Osteoblast (primary cell): ENCODE results near the gene AATF. TPM values are rescaled to one million over a fixed set of nuclear protein-coding genes. Genes with fewer than 3 reads are reported as not detected.

Experiments
- DNase-seq: peaks from one replicate; pipeline ENCODE4 v3.0.0; 2011; ENCODE audit warnings: low spot score, mixed read lengths; ENCODE audit not compliant: insufficient read length; ENCODE audit errors: missing footprints
- H2AFZ ChIP-seq: 2 replicates; pipeline ENCODE4 v1.6.0; 2011; ENCODE audit warnings: mild to moderate bottlenecking, low read length
- H3K27ac ChIP-seq: 2 replicates; pipeline ENCODE4 v1.5.1; 2011; ENCODE audit warnings: mild to moderate bottlenecking, low read depth, low read length, moderate library complexity
- H3K27me3 ChIP-seq: 2 replicates; pipeline ENCODE4 v1.6.0; 2012; ENCODE audit warnings: mild to moderate bottlenecking, control low read depth, inconsistent platforms, low read length, moderate library complexity; ENCODE audit not compliant: insufficient read depth
- H3K36me3 ChIP-seq: 2 replicates; pipeline ENCODE4 v1.5.1; 2011; ENCODE audit warnings: mild to moderate bottlenecking, low read length, control low read depth, moderate library complexity; ENCODE audit not compliant: insufficient read depth
- H3K4me1 ChIP-seq: 2 replicates; pipeline ENCODE4 v1.5.1; 2011; ENCODE audit warnings: mild to moderate bottlenecking, low read length, control low read depth, moderate library complexity; ENCODE audit not compliant: insufficient read depth
- H3K4me2 ChIP-seq: 2 replicates; pipeline ENCODE4 v1.6.0; 2011; ENCODE audit warnings: mild to moderate bottlenecking, low read length; ENCODE audit not compliant: insufficient read depth
- H3K4me3 ChIP-seq: fragments of 200-600 bp; sonication (generic); 3 replicates; pipeline ENCODE4 v1.5.1; 2012; ENCODE audit warnings: mild to moderate bottlenecking, low read length, inconsistent platforms; ENCODE audit not compliant: insufficient read depth
- H3K79me2 ChIP-seq: 2 replicates; pipeline ENCODE4 v1.6.0; 2012; ENCODE audit warnings: mild to moderate bottlenecking, low read length, control low read depth, inconsistent platforms; ENCODE audit not compliant: insufficient read depth
- H3K9me3 ChIP-seq: 2 replicates; pipeline ENCODE4 v1.5.1; 2011; ENCODE audit warnings: low read depth, low read length, control low read depth
- H4K20me1 ChIP-seq: 2 replicates; pipeline ENCODE4 v1.6.0; 2012; ENCODE audit warnings: mild to moderate bottlenecking, low read length, control low read depth; ENCODE audit not compliant: insufficient read depth
- total RNA-seq: library from RNA; depleted of rRNA; stranded (reverse); fragments of >200 nt; gene quantifications from 2 replicates; pipeline ENCODE4 v1.2.3, GENCODE V29; 2012
- TF ChIP-seq, protein P1 (sequence below): IDR thresholded peaks from 2 replicates; pipeline ENCODE4 v1.5.1; 2011; ENCODE audit warnings: mild to moderate bottlenecking, low read depth, low read length, moderate library complexity; ENCODE audit errors: extremely low read depth

The AATF gene
- total RNA-seq, 1 donor = 22.4 TPM

DNA sequence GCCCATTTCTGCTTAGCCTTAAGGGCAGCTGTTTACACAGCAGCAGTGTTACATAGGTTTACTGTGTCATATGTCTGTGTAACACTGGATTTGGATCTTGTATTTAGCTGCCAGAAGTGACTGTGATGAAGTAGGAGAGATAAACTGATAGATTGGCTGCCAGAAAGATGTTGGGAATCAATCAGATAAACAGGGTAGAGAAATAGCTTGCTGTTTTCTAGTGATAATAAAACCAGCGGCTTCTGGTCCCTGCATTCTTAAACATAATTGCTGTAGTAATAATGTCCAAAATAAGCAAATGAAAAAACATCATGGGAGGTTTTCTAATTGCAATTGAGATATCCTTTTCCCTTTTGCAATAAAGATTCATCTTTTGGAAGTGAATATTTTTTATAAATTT is 68.7 kb downstream of the AATF start:
- Histone ChIP-seq H3K36me3 (no peaks in the 10 kb centered on the region), H3K4me2 (no peak overlapping the region), H3K4me3 (no peak overlapping the region), H2AFZ (no peak overlapping the region), H3K27ac (no peak overlapping the region), H3K79me2 (peaks cover 3% of the 10 kb centered on the region), H3K4me1 (no peaks in the 10 kb centered on the region), H3K9me3 (no peaks in the 10 kb centered on the region), H3K27me3 (no peaks in the 10 kb centered on the region), H4K20me1 (no peaks in the 10 kb centered on the region)
- TF ChIP-seq, protein P1, sequence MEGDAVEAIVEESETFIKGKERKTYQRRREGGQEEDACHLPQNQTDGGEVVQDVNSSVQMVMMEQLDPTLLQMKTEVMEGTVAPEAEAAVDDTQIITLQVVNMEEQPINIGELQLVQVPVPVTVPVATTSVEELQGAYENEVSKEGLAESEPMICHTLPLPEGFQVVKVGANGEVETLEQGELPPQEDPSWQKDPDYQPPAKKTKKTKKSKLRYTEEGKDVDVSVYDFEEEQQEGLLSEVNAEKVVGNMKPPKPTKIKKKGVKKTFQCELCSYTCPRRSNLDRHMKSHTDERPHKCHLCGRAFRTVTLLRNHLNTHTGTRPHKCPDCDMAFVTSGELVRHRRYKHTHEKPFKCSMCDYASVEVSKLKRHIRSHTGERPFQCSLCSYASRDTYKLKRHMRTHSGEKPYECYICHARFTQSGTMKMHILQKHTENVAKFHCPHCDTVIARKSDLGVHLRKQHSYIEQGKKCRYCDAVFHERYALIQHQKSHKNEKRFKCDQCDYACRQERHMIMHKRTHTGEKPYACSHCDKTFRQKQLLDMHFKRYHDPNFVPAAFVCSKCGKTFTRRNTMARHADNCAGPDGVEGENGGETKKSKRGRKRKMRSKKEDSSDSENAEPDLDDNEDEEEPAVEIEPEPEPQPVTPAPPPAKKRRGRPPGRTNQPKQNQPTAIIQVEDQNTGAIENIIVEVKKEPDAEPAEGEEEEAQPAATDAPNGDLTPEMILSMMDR = no peak
- no peak for DNase-seq

GRCh38 chr17:37019117-37019740 is 70.5 kb downstream of the AATF start:
- Histone ChIP-seq H3K9me3 (no peaks in the 10 kb centered on the region), H3K79me2 (peaks cover 3% of the 10 kb centered on the region), H3K4me2 (no peak overlapping the region), H2AFZ (no peak overlapping the region), H3K4me3 (no peak overlapping the region), H3K36me3 (no peaks in the 10 kb centered on the region), H3K27ac (no peak overlapping the region), H4K20me1 (no peaks in the 10 kb centered on the region), H3K27me3 (no peaks in the 10 kb centered on the region), H3K4me1 (no peaks in the 10 kb centered on the region)
- DNase-seq = no peak
- TF ChIP-seq, protein P1 = no peak

- Histone ChIP-seq H3K36me3 (no peaks in the 10 kb centered on the region), H3K27me3 (no peaks in the 10 kb centered on the region), H3K9me3 (no peaks in the 10 kb centered on the region), H3K4me1 (no peaks in the 10 kb centered on the region), H3K4me2 (no peak overlapping the region), H3K79me2 (peaks cover 3% of the 10 kb centered on the region), H4K20me1 (no peaks in the 10 kb centered on the region), H2AFZ (no peak overlapping the region), H3K27ac (no peak overlapping the region), H3K4me3 (no peak overlapping the region)
- TF ChIP-seq, protein P1 = no peak
- no peak for DNase-seq
Observed at GRCh38 chr17:37019741-37020129, 71.0 kb downstream of the AATF start.

GRCh38 chr17:37024181-37024637 is 75.5 kb downstream of the AATF start:
- DNase-seq = no peak
- no peaks in the 10 kb centered on the region for H3K79me2 ChIP-seq

More at GRCh38 chr17:37024181-37024637, 75.5 kb downstream of the AATF start:
- no peaks in the 10 kb centered on the region for H3K9me3 ChIP-seq
- TF ChIP-seq, protein P1 = no peak
- H3K4me1 ChIP-seq = no peaks in the 10 kb centered on the region
- H3K36me3 ChIP-seq = no peaks in the 10 kb centered on the region
- no peak overlapping the region for H3K4me2 ChIP-seq
- no peak overlapping the region for H3K4me3 ChIP-seq
- H3K27me3 ChIP-seq = no peaks in the 10 kb centered on the region
- H3K27ac ChIP-seq = no peak overlapping the region
- H4K20me1 ChIP-seq = no peaks in the 10 kb centered on the region
- H2AFZ ChIP-seq = no peak overlapping the region
